ENCODE results near the gene ICOS.

Gene ICOS

GRCh38 chr2:203918264-203918663 is 18.3 kb upstream of the ICOS start:
- ATAC-seq = no peak
- TF ChIP-seq TOX (CRISPR knock-in tag; IDR thresholded peaks at IDR 0.05; ENCODE audit: borderline replicate concordance) (no peak), PPARA (CRISPR knock-in tag; IDR thresholded peaks at IDR 0.05; ENCODE audit: borderline replicate concordance) (no peak), ZC3H10 (CRISPR knock-in tag; IDR thresholded peaks at IDR 0.05) (no peak), PATZ1 (CRISPR knock-in tag; IDR thresholded peaks at IDR 0.05; ENCODE audit: borderline replicate concordance) (no peak), ESRRG (CRISPR knock-in tag; IDR thresholded peaks at IDR 0.05) (no peak), OSR1 (CRISPR knock-in tag; IDR thresholded peaks at IDR 0.05) (no peak), RARB (CRISPR knock-in tag; IDR thresholded peaks at IDR 0.05) (no peak), CSRNP3 (CRISPR knock-in tag; IDR thresholded peaks at IDR 0.05) (no peak), CREB5 (CRISPR knock-in tag; IDR thresholded peaks at IDR 0.05; ENCODE audit: low read depth) (no peak), GLIS3 (CRISPR knock-in tag; IDR thresholded peaks at IDR 0.05) (no peak), ZNF565 (CRISPR knock-in tag; conservative IDR thresholded peaks at IDR 0.05; ENCODE audit: low read depth) (no peak), ZFP3 (CRISPR knock-in tag; IDR thresholded peaks at IDR 0.05) (no peak)

- ATAC-seq = no peak; the same call in 2 of the 3 replicates
- TF ChIP-seq CREB5 (CRISPR knock-in tag; IDR thresholded peaks at IDR 0.05; ENCODE audit: low read depth) (no peak), ZNF70 (CRISPR knock-in tag; IDR thresholded peaks at IDR 0.05) (no peak), TSHZ2 (CRISPR knock-in tag; IDR thresholded peaks at IDR 0.05) (no peak), TCF4 (CRISPR knock-in tag; IDR thresholded peaks at IDR 0.05; ENCODE audit: borderline replicate concordance) (no peak), ZFP3 (CRISPR knock-in tag; IDR thresholded peaks at IDR 0.05) (no peak), CSDC2 (CRISPR knock-in tag; IDR thresholded peaks at IDR 0.05) (no peak), ZNF8 (CRISPR knock-in tag; IDR thresholded peaks at IDR 0.05) (no peak), PPARA (CRISPR knock-in tag; IDR thresholded peaks at IDR 0.05; ENCODE audit: borderline replicate concordance) (no peak), GLIS3 (CRISPR knock-in tag; IDR thresholded peaks at IDR 0.05) (no peak)
Measured at GRCh38 chr2:203918839-203919238, 17.7 kb upstream of the ICOS start.

GRCh38 chr2:203925512-203926158 is 10.9 kb upstream of the ICOS start:
- ATAC-seq = no peak
- TF ChIP-seq CREB5 (CRISPR knock-in tag; IDR thresholded peaks at IDR 0.05; ENCODE audit: low read depth) = no peak
- TF ChIP-seq ARNTL (CRISPR knock-in tag; IDR thresholded peaks at IDR 0.05; ENCODE audit: borderline replicate concordance, low read depth) = no peak
- no peak for TF ChIP-seq PATZ1 (CRISPR knock-in tag; IDR thresholded peaks at IDR 0.05; ENCODE audit: borderline replicate concordance)
- no peak for TF ChIP-seq OSR1 (CRISPR knock-in tag; IDR thresholded peaks at IDR 0.05)
- no peak for TF ChIP-seq ZNF565 (CRISPR knock-in tag; conservative IDR thresholded peaks at IDR 0.05; ENCODE audit: low read depth)
- no peak for TF ChIP-seq GLIS3 (CRISPR knock-in tag; IDR thresholded peaks at IDR 0.05)
- TF ChIP-seq ESRRG (CRISPR knock-in tag; IDR thresholded peaks at IDR 0.05) = no peak
- TF ChIP-seq TCF4 (CRISPR knock-in tag; IDR thresholded peaks at IDR 0.05; ENCODE audit: borderline replicate concordance) = no peak
- no peak for TF ChIP-seq TSHZ2 (CRISPR knock-in tag; IDR thresholded peaks at IDR 0.05)

Measured in SK-N-SH treated with all-trans-retinoic acid at 6 μM for 48 hours (cell line).